ENCODE data around the gene PAOX. TPM values are rescaled to one million over a fixed set of nuclear protein-coding genes. Genes with fewer than 3 reads are reported as not detected.
A peak's percentile ranks its signal among the peaks of the same experiment; 100 is the strongest.

The PAOX gene
- total RNA-seq, 5 donors from 2014 or later (not counting 1 experiment from before 2014, with no cell fraction given) = 4.3 to 20.0 (median 14.5) TPM

DNA sequence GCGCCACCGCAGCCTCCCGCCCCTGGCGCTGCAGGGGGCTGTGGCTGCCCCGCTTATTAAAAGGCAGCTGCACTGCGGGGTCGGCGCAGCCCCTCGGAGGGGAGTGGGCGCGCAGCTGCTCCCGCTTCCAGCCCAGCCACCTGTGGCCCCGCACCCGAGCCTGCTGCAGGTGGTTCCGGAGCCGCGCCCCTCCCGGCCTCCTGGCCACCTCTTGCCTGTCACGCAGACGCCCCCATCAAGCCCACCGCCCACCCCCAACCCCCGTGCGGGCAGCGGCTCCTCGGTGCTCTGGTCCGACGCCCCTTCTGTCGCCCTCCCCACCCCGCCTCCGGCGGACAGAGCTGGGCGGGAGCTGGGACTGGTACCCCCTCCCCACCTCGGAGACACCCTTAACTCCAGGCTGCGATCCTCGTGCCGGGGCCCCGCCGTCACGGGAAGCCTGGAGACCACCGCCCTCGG, 42.9 kb upstream of the PAOX start:
- Mint-ChIP-seq H3K4me1 (peaks cover 0 to 5% (median 4%) of the 10 kb centered on the region in 3 donors), H3K27me3 (peaks cover 0 to 3% of the 10 kb centered on the region in 2 donors), H3K36me3 (no peaks in the 10 kb centered on the region), H3K9me3 (no peaks in the 10 kb centered on the region), H3K27ac (no peak overlapping the region), H3K4me3 (no peak overlapping the region)
- 3% methylated on average over 24 of the region's 41 CpGs for WGBS (ENCODE audit: insufficient coverage)
- peak overlapping the region; percentile 47 to 54 for H3K4me3 ChIP-seq (ENCODE audit: control insufficient read depth in 1 of 2, extremely low read depth in 1 of 2, low read length in 1 of 2)
- H3K27me3 ChIP-seq (replicated peaks in 1 of 2; ENCODE audit: control insufficient read depth in 2 of 2, extremely low read depth in 1 of 2, insufficient read depth in 2 of 2, low read length in 1 of 2) = peaks cover 0 to 33% of the 10 kb centered on the region in 2 experiments
- DNase-seq (peak in 1 of 35 experiments; percentile 22), ATAC-seq (replicated peaks in 1 of 4) (peak; percentile 1 to 16 (median 4))
- peak overlapping the region; percentile 7 for H3K27ac ChIP-seq (ENCODE audit: low read length)
- ChIA-PET POLR2A (no interaction called here), CTCF (no interaction called here)
- peaks cover 16 to 40% of the 10 kb centered on the region in 2 experiments for H3K4me1 ChIP-seq (ENCODE audit: control insufficient read depth in 1 of 2, extremely low read depth in 1 of 2, insufficient read depth in 2 of 2, low read length in 2 of 2)
- H3K36me3 ChIP-seq (ENCODE audit: control insufficient read depth in 2 of 2, extremely low read depth in 1 of 2, insufficient read depth in 1 of 2, low read length in 1 of 2) = no peaks in the 10 kb centered on the region
- no peaks in the 10 kb centered on the region for H3K9me3 ChIP-seq

DNA sequence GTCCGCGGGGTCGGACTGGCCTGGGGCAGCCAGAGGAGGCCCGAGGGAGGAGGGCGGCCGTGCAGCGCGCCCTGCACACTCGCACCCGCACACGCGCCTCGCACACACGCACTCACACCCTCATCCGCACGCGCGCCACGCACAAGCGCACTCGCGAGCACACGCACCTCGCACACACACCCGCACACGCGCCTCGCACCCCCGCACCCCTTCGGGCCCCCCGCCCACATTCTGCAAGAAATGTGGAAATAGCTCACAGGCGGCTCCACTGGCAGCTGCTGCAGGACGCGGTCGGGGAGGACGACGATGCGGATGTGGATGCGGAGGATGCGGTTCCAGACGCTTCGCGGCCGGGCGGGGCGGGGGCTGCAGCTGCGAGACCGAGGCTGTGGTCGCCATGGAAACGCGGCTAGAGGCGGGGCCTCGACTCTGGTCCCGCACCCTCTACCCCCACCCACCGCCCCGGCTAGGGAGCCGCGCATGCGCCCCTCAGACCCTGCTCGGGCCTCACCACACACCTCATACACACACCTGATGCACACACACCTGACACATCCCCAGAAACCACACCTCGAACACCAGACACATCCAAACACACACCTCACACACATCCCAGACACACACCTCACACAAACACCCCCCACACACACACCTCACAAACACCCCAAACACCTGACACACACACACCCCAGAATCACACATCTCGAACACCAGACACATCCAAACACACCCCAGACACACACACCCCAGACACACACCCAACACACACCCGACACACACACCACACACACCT, 42.3 kb upstream of the PAOX start, which contains the start of gene CALY:
Gene CALY (minus strand): TSS at position 320 of the 793 bp plus-strand sequence. CDS start 7,907 bp downstream, outside the sequence.
- peak; percentile 61 to 72 (median 66) for ATAC-seq (replicated peaks in 1 of 4)
- peaks cover 16 to 40% of the 10 kb centered on the region in 2 experiments for H3K4me1 ChIP-seq (ENCODE audit: control insufficient read depth in 1 of 2, extremely low read depth in 1 of 2, insufficient read depth in 2 of 2, low read length in 2 of 2)
- H3K27me3 Mint-ChIP-seq = peaks cover 2 to 8% of the 10 kb centered on the region in 2 donors
- H3K9me3 ChIP-seq = no peaks in the 10 kb centered on the region
- H3K4me1 Mint-ChIP-seq = peaks cover 0 to 5% (median 4%) of the 10 kb centered on the region in 3 donors
- ChIA-PET POLR2A (no interaction called here), CTCF (interaction anchor here in 1 of 2 donors (0.6 kb wide), 1 partner anchor 53 kb away, joined by 5 read pairs; no protein-coding TSS in a partner anchor)
- H3K9me3 Mint-ChIP-seq = no peaks in the 10 kb centered on the region
- H3K36me3 Mint-ChIP-seq = no peaks in the 10 kb centered on the region
- DNase-seq = peak; percentile 66 to 96 (median 90)
- peak within 1 kb of the TSS; percentile 70 to 85 for H3K27ac Mint-ChIP-seq
- H3K4me3 Mint-ChIP-seq = peak within 1 kb of the TSS in 2 of 3 donors; percentile 66 to 69
- H3K36me3 ChIP-seq (ENCODE audit: control insufficient read depth in 2 of 2, extremely low read depth in 1 of 2, insufficient read depth in 1 of 2, low read length in 1 of 2) = no peaks in the 10 kb centered on the region
- peaks cover 0 to 38% of the 10 kb centered on the region in 2 experiments for H3K27me3 ChIP-seq (replicated peaks in 1 of 2; ENCODE audit: control insufficient read depth in 2 of 2, extremely low read depth in 1 of 2, insufficient read depth in 2 of 2, low read length in 1 of 2)
- H3K27ac ChIP-seq (ENCODE audit: low read length) = peak within 1 kb of the TSS; percentile 80
- 9% methylated on average over 58 of the region's 63 CpGs for WGBS (ENCODE audit: insufficient coverage)
- H3K4me3 ChIP-seq (ENCODE audit: control insufficient read depth in 1 of 2, extremely low read depth in 1 of 2, low read length in 1 of 2) = peak within 1 kb of the TSS; percentile 47 to 54

DNA sequence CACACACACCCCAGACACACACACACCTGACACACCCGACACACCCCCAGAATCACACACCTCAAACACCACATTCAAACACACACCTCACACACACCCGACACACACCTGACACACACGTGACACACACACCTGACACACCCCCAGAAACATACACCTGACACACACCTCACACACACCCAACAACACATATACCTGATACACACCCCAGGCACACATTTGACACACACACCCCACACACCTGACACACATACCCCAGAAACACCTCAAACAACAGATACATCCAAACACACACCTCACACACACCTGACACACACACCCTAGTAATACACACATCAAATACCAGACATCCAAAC, 41.7 kb upstream of the PAOX start:
- no peak overlapping the region for H3K27ac Mint-ChIP-seq
- POLR2A ChIA-PET = no interaction called here

DNA sequence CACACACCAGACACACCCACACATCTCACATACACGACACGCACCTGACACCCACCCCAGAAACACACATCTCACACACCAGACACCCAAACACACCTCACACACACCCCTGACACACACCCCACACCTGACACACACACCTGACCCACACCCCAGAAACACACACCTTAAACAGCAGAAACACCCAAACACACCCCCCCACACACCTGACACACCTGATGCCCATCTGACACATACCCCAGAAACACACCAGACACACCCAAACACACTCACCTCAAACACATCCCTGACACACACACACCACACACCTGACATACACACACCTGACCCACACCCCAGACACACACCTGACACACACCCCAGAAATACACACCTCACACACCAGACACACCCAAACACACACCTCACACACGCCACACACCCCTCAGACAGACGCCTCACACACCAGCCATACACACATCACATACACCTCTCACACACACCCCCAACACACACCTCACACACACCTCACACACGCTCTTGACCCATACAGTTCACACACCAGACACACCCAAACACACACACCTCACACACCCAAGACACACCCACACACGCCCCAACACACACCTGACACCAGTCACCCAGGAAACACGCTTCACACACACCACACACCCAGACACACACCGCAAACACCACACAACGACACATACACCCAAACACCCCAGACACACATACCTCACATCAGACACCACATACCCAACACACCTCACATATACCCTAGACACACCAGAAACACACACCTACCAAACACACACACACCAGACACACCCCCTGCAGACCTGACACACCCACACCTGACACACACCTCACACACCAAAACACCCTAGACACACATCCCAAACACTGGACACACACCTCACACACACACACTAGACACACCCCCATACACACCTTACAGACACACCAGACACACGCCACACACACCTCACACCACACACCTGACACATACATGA, 40.7 kb upstream of the PAOX start:
- no peaks in the 10 kb centered on the region for H3K9me3 Mint-ChIP-seq
- 95% methylated on average over 10 of the region's 10 CpGs for WGBS (ENCODE audit: insufficient coverage)

More for the DNA sequence above, 41.7 kb upstream of the PAOX start:
- no peak for ATAC-seq (replicated peaks in 1 of 4)
- WGBS (ENCODE audit: insufficient coverage) = 75% methylated on average over 3 of the region's 3 CpGs
- Histone ChIP-seq H3K27me3 (replicated peaks in 1 of 2; ENCODE audit: control insufficient read depth in 2 of 2, extremely low read depth in 1 of 2, insufficient read depth in 2 of 2, low read length in 1 of 2) (peaks cover 0 to 43% of the 10 kb centered on the region in 2 experiments), H3K27ac (ENCODE audit: low read length) (peak overlapping the region; percentile 41), H3K9me3 (no peaks in the 10 kb centered on the region), H3K4me3 (ENCODE audit: control insufficient read depth in 1 of 2, extremely low read depth in 1 of 2, low read length in 1 of 2) (peak overlapping the region; percentile 25 to 35), H3K36me3 (ENCODE audit: control insufficient read depth in 2 of 2, extremely low read depth in 1 of 2, insufficient read depth in 1 of 2, low read length in 1 of 2) (no peaks in the 10 kb centered on the region), H3K4me1 (ENCODE audit: control insufficient read depth in 1 of 2, extremely low read depth in 1 of 2, insufficient read depth in 2 of 2, low read length in 2 of 2) (peaks cover 16 to 40% of the 10 kb centered on the region in 2 experiments)
- H3K9me3 Mint-ChIP-seq = no peaks in the 10 kb centered on the region
- H3K4me3 Mint-ChIP-seq = no peak overlapping the region
- H3K27me3 Mint-ChIP-seq = peaks cover 6 to 11% of the 10 kb centered on the region in 2 donors
- H3K4me1 Mint-ChIP-seq = peaks cover 0 to 5% (median 4%) of the 10 kb centered on the region in 3 donors
- CTCF ChIA-PET = no interaction called here
- H3K36me3 Mint-ChIP-seq = no peaks in the 10 kb centered on the region
- DNase-seq = no peak

DNA sequence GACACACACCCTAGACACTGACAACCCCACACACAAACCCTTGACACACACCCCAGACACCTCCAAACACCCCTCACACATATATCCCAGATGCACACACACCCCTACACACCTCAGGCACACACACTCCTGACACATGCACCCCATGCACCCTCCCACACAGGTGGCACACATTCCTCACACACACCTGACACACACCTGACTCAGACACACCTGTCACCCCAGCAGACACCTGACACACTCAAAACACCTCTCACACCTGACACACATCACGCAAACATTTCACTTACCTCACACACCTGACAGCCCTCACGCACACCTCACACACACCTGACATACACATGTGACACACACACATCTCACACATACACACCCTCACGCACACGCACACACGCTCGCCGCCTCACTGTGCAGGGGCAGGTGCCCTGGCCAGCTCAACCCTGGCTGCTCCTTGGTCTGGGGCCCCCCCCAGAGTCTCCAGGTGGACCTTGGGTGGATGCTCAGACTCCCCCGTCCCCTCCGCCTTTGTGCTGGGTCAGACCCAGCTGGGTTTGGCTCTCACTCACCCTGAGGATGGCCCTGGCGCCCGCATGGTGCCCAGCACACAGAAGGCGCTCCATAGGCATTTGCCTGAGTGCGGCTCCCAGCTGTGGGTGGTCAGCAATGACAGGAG, 39.2 kb upstream of the PAOX start:
- no peaks in the 10 kb centered on the region for H3K36me3 ChIP-seq (ENCODE audit: control insufficient read depth in 2 of 2, extremely low read depth in 1 of 2, insufficient read depth in 1 of 2, low read length in 1 of 2)
- H3K4me3 Mint-ChIP-seq = no peak overlapping the region
- H3K4me3 ChIP-seq (ENCODE audit: control insufficient read depth in 1 of 2, extremely low read depth in 1 of 2, low read length in 1 of 2) = no peak overlapping the region
- peaks cover 16 to 34% of the 10 kb centered on the region in 2 experiments for H3K4me1 ChIP-seq (ENCODE audit: control insufficient read depth in 1 of 2, extremely low read depth in 1 of 2, insufficient read depth in 2 of 2, low read length in 2 of 2)
- no peaks in the 10 kb centered on the region for H3K36me3 Mint-ChIP-seq
- peaks cover 0 to 60% of the 10 kb centered on the region in 2 experiments for H3K27me3 ChIP-seq (replicated peaks in 1 of 2; ENCODE audit: control insufficient read depth in 2 of 2, extremely low read depth in 1 of 2, insufficient read depth in 2 of 2, low read length in 1 of 2)
- H3K27me3 Mint-ChIP-seq = peaks cover 15 to 26% of the 10 kb centered on the region in 2 donors
- no peaks in the 10 kb centered on the region for H3K9me3 Mint-ChIP-seq
- peaks cover 0 to 3% (median 2%) of the 10 kb centered on the region in 3 donors for H3K4me1 Mint-ChIP-seq
- ATAC-seq (replicated peaks in 1 of 4) (no peak), DNase-seq (no peak)
- H3K27ac Mint-ChIP-seq = no peak overlapping the region
- POLR2A ChIA-PET = no interaction called here
- no peak overlapping the region for H3K27ac ChIP-seq (ENCODE audit: low read length)
- CTCF ChIA-PET = interaction anchor here in 1 of 2 donors (0.5 kb wide), 1 partner anchor 11 kb away, joined by 3 read pairs; no protein-coding TSS in a partner anchor
- H3K9me3 ChIP-seq = no peaks in the 10 kb centered on the region
- WGBS (ENCODE audit: insufficient coverage) = 89% methylated on average over 13 of the region's 13 CpGs

More for the DNA sequence above, 40.7 kb upstream of the PAOX start:
- H3K4me3 ChIP-seq (ENCODE audit: control insufficient read depth in 1 of 2, extremely low read depth in 1 of 2, low read length in 1 of 2) = no peak overlapping the region
- no peak overlapping the region for H3K4me3 Mint-ChIP-seq
- peaks cover 0 to 5% (median 4%) of the 10 kb centered on the region in 3 donors for H3K4me1 Mint-ChIP-seq
- H3K36me3 ChIP-seq (ENCODE audit: control insufficient read depth in 2 of 2, extremely low read depth in 1 of 2, insufficient read depth in 1 of 2, low read length in 1 of 2) = no peaks in the 10 kb centered on the region
- no peak overlapping the region for H3K27ac ChIP-seq (ENCODE audit: low read length)
- no peak overlapping the region for H3K27ac Mint-ChIP-seq
- CTCF ChIA-PET = no interaction called here
- peaks cover 0 to 52% of the 10 kb centered on the region in 2 experiments for H3K27me3 ChIP-seq (replicated peaks in 1 of 2; ENCODE audit: control insufficient read depth in 2 of 2, extremely low read depth in 1 of 2, insufficient read depth in 2 of 2, low read length in 1 of 2)
- POLR2A ChIA-PET = no interaction called here
- ATAC-seq (replicated peaks in 1 of 4) (no peak), DNase-seq (no peak)
- H3K27me3 Mint-ChIP-seq = peaks cover 9 to 16% of the 10 kb centered on the region in 2 donors
- no peaks in the 10 kb centered on the region for H3K9me3 ChIP-seq
- no peaks in the 10 kb centered on the region for H3K36me3 Mint-ChIP-seq
- H3K4me1 ChIP-seq (ENCODE audit: control insufficient read depth in 1 of 2, extremely low read depth in 1 of 2, insufficient read depth in 2 of 2, low read length in 2 of 2) = peaks cover 16 to 40% of the 10 kb centered on the region in 2 experiments
